ENCODE data around the gene LAMC2. TPM values are rescaled to one million over a fixed set of nuclear protein-coding genes. Genes with fewer than 3 reads are reported as not detected.

The LAMC2 gene
- total RNA-seq, 5 donors from 2014 or later (not counting 1 experiment from before 2014, with no cell fraction given) = 0.03 to 0.15 (median 0.09) TPM; not detected in 2

DNA sequence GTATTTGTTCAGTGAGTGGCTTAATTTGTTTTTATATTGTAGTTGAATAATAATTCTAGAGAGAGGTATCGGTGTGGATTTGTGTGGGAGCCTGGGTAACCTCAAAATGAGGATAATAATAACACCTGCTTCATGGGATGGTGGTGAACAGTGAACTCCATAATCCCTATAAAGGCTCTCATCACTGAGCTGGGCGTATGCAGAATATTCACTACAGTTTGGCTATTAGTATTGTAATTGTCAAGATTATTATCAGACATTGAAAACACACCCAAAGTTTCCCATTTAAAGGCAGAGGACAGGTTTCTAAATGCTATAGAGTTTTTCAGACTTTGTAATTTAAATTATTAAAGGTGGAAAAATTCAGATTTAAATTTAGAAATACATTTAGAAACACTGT, 7.0 kb upstream of the LAMC2 start:
- Histone ChIP-seq H3K27me3 (replicated peaks in 1 of 2; ENCODE audit: control insufficient read depth in 2 of 2, extremely low read depth in 1 of 2, insufficient read depth in 2 of 2, low read length in 1 of 2) (no peaks in the 10 kb centered on the region), H3K9me3 (no peaks in the 10 kb centered on the region), H3K36me3 (ENCODE audit: control insufficient read depth in 2 of 2, extremely low read depth in 1 of 2, insufficient read depth in 1 of 2, low read length in 1 of 2) (no peaks in the 10 kb centered on the region), H3K27ac (ENCODE audit: low read length) (no peak overlapping the region), H3K4me3 (ENCODE audit: control insufficient read depth in 1 of 2, extremely low read depth in 1 of 2, low read length in 1 of 2) (no peak overlapping the region), H3K4me1 (ENCODE audit: control insufficient read depth in 1 of 2, extremely low read depth in 1 of 2, insufficient read depth in 2 of 2, low read length in 2 of 2) (peaks cover 0 to 3% of the 10 kb centered on the region in 2 experiments)
- DNase-seq (no peak), ATAC-seq (replicated peaks in 1 of 4) (no peak)
- WGBS (ENCODE audit: insufficient coverage) = 80% methylated on average over 1 of the region's 2 CpGs
- H3K9me3 Mint-ChIP-seq = no peaks in the 10 kb centered on the region
- no peaks in the 10 kb centered on the region for H3K36me3 Mint-ChIP-seq
- POLR2A ChIA-PET = no interaction called here
- CTCF ChIA-PET = no interaction called here
- H3K4me3 Mint-ChIP-seq = no peak overlapping the region
- no peak overlapping the region for H3K27ac Mint-ChIP-seq
- peaks cover 7 to 10% (median 8%) of the 10 kb centered on the region in 3 donors for H3K4me1 Mint-ChIP-seq
- peaks cover 0 to 3% of the 10 kb centered on the region in 2 donors for H3K27me3 Mint-ChIP-seq

GRCh38 chr1:183180218-183180617, 5.8 kb upstream of the LAMC2 start:
- WGBS (ENCODE audit: insufficient coverage) = 88% methylated on average over 2 of the region's 3 CpGs
- Histone ChIP-seq H3K27ac (ENCODE audit: low read length) (no peak overlapping the region), H3K4me3 (ENCODE audit: control insufficient read depth in 1 of 2, extremely low read depth in 1 of 2, low read length in 1 of 2) (no peak overlapping the region), H3K27me3 (replicated peaks in 1 of 2; ENCODE audit: control insufficient read depth in 2 of 2, extremely low read depth in 1 of 2, insufficient read depth in 2 of 2, low read length in 1 of 2) (peaks cover under 1% of the 10 kb centered on the region in 2 experiments), H3K9me3 (no peaks in the 10 kb centered on the region), H3K36me3 (ENCODE audit: control insufficient read depth in 2 of 2, extremely low read depth in 1 of 2, insufficient read depth in 1 of 2, low read length in 1 of 2) (no peaks in the 10 kb centered on the region), H3K4me1 (ENCODE audit: control insufficient read depth in 1 of 2, extremely low read depth in 1 of 2, insufficient read depth in 2 of 2, low read length in 2 of 2) (peaks cover 0 to 3% of the 10 kb centered on the region in 2 experiments)
- ChIA-PET POLR2A (no interaction called here), CTCF (no interaction called here)
- Mint-ChIP-seq H3K4me1 (peaks cover 7 to 10% (median 8%) of the 10 kb centered on the region in 3 donors), H3K9me3 (no peaks in the 10 kb centered on the region), H3K27me3 (peaks cover 0 to 8% of the 10 kb centered on the region in 2 donors), H3K27ac (no peak overlapping the region), H3K36me3 (no peaks in the 10 kb centered on the region), H3K4me3 (no peak overlapping the region)
- ATAC-seq (replicated peaks in 1 of 4) = no peak
- no peak for DNase-seq

- no peaks in the 10 kb centered on the region for H3K36me3 ChIP-seq (ENCODE audit: control insufficient read depth in 2 of 2, extremely low read depth in 1 of 2, insufficient read depth in 1 of 2, low read length in 1 of 2)
- WGBS (ENCODE audit: insufficient coverage) = no CpG with 5 or more reads among the region's 3 CpGs
- Mint-ChIP-seq H3K4me1 (peaks cover 8 to 10% (median 10%) of the 10 kb centered on the region in 3 donors), H3K36me3 (no peaks in the 10 kb centered on the region), H3K9me3 (no peaks in the 10 kb centered on the region), H3K4me3 (no peak overlapping the region), H3K27me3 (peaks cover 0 to 12% of the 10 kb centered on the region in 2 donors), H3K27ac (no peak overlapping the region)
- POLR2A ChIA-PET = interaction anchor here in 1 of 2 donors (0.5 kb wide), 1 partner anchor 41 kb away, joined by 3 read pairs; no protein-coding TSS in a partner anchor
- CTCF ChIA-PET = no interaction called here
- no peak overlapping the region for H3K27ac ChIP-seq (ENCODE audit: low read length)
- DNase-seq = peak in 2 of 35 experiments; percentile 4 to 6
- H3K4me3 ChIP-seq (ENCODE audit: control insufficient read depth in 1 of 2, extremely low read depth in 1 of 2, low read length in 1 of 2) = no peak overlapping the region
- no peaks in the 10 kb centered on the region for H3K9me3 ChIP-seq
- peak in 1 of 4 experiments; percentile 31 for ATAC-seq (replicated peaks in 1 of 4)
- H3K27me3 ChIP-seq (replicated peaks in 1 of 2; ENCODE audit: control insufficient read depth in 2 of 2, extremely low read depth in 1 of 2, insufficient read depth in 2 of 2, low read length in 1 of 2) = peaks cover 4% of the 10 kb centered on the region in 2 experiments
- peaks cover 0 to 3% of the 10 kb centered on the region in 2 experiments for H3K4me1 ChIP-seq (ENCODE audit: control insufficient read depth in 1 of 2, extremely low read depth in 1 of 2, insufficient read depth in 2 of 2, low read length in 2 of 2)
These were observed 5.4 kb upstream of the LAMC2 start for GRCh38 chr1:183180634-183181056.

GRCh38 chr1:183186841-183187240, 777 bp downstream of the LAMC2 start:
- Histone ChIP-seq H3K27ac (ENCODE audit: low read length) (no peak overlapping the region), H3K9me3 (no peaks in the 10 kb centered on the region), H3K36me3 (ENCODE audit: control insufficient read depth in 2 of 2, extremely low read depth in 1 of 2, insufficient read depth in 1 of 2, low read length in 1 of 2) (no peaks in the 10 kb centered on the region), H3K27me3 (replicated peaks in 1 of 2; ENCODE audit: control insufficient read depth in 2 of 2, extremely low read depth in 1 of 2, insufficient read depth in 2 of 2, low read length in 1 of 2) (peaks cover 8 to 12% of the 10 kb centered on the region in 2 experiments), H3K4me3 (ENCODE audit: control insufficient read depth in 1 of 2, extremely low read depth in 1 of 2, low read length in 1 of 2) (no peak overlapping the region), H3K4me1 (ENCODE audit: control insufficient read depth in 1 of 2, extremely low read depth in 1 of 2, insufficient read depth in 2 of 2, low read length in 2 of 2) (peaks cover 0 to 5% of the 10 kb centered on the region in 2 experiments)
- CTCF ChIA-PET = no interaction called here
- peak overlapping the region in 1 of 3 donors; percentile 44 for H3K4me3 Mint-ChIP-seq
- H3K4me1 Mint-ChIP-seq = peaks cover 0 to 5% (median 3%) of the 10 kb centered on the region in 3 donors
- POLR2A ChIA-PET = no interaction called here
- H3K9me3 Mint-ChIP-seq = no peaks in the 10 kb centered on the region
- no peak overlapping the region for H3K27ac Mint-ChIP-seq
- ATAC-seq (replicated peaks in 1 of 4) (no peak), DNase-seq (no peak)
- H3K36me3 Mint-ChIP-seq = no peaks in the 10 kb centered on the region
- 43% methylated on average over 1 of the region's 4 CpGs for WGBS (ENCODE audit: insufficient coverage)
- peaks cover 23 to 33% of the 10 kb centered on the region in 2 donors for H3K27me3 Mint-ChIP-seq

DNA sequence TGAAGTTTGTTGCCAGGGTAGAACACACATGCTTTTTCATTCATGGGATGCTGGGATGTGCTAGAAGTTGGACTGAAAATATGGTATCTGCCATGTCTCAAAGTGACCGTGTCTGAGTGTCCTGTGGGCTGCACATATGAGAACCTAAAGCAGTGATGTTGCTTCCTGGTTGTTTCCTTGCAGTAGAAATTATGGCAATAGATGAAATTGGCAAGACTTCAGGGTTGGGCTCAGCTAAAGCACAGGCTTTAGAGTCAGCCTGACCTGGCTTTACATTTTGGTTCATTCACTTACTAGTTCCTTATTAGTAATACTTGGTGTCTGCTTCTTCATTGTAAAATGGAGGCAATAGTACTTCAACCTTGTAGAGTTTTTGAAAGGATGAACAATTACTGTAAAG, 2.2 kb downstream of the LAMC2 start:
- Histone ChIP-seq H3K4me1 (ENCODE audit: control insufficient read depth in 1 of 2, extremely low read depth in 1 of 2, insufficient read depth in 2 of 2, low read length in 2 of 2) (peaks cover 0 to 5% of the 10 kb centered on the region in 2 experiments), H3K36me3 (ENCODE audit: control insufficient read depth in 2 of 2, extremely low read depth in 1 of 2, insufficient read depth in 1 of 2, low read length in 1 of 2) (no peaks in the 10 kb centered on the region), H3K27me3 (replicated peaks in 1 of 2; ENCODE audit: control insufficient read depth in 2 of 2, extremely low read depth in 1 of 2, insufficient read depth in 2 of 2, low read length in 1 of 2) (peaks cover 8 to 12% of the 10 kb centered on the region in 2 experiments), H3K4me3 (ENCODE audit: control insufficient read depth in 1 of 2, extremely low read depth in 1 of 2, low read length in 1 of 2) (no peak overlapping the region), H3K27ac (ENCODE audit: low read length) (no peak overlapping the region), H3K9me3 (no peaks in the 10 kb centered on the region)
- Mint-ChIP-seq H3K27me3 (peaks cover 23 to 33% of the 10 kb centered on the region in 2 donors), H3K9me3 (no peaks in the 10 kb centered on the region), H3K36me3 (no peaks in the 10 kb centered on the region), H3K4me3 (no peak overlapping the region), H3K27ac (no peak overlapping the region), H3K4me1 (peaks cover 0 to 5% (median 3%) of the 10 kb centered on the region in 3 donors)
- DNase-seq (no peak), ATAC-seq (replicated peaks in 1 of 4) (no peak)
- POLR2A ChIA-PET = no interaction called here
- CTCF ChIA-PET = no interaction called here
- WGBS (ENCODE audit: insufficient coverage) = 100% methylated on average over 1 of the region's 1 CpG

DNA sequence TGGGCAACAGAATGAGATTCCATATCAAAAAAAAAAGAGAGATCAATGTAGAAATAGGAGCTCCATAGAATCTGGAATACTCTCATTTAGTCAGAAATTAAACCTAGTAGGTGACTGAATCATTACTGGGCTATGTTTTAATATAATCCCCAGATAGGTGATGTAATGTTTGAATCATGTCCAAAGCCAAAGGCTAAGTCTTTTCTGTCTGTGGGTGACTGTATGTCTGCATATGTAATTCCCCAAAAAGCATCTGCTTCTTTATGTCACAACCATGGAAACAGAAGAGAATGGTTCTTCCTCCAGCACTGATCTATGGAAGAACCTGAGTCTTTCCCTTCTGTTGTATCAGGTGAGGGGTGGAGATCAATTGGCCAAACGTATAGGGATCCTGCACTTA, 5.8 kb downstream of the LAMC2 start:
- DNase-seq (no peak), ATAC-seq (replicated peaks in 1 of 4) (no peak)
- Histone ChIP-seq H3K36me3 (ENCODE audit: control insufficient read depth in 2 of 2, extremely low read depth in 1 of 2, insufficient read depth in 1 of 2, low read length in 1 of 2) (no peaks in the 10 kb centered on the region), H3K4me1 (ENCODE audit: control insufficient read depth in 1 of 2, extremely low read depth in 1 of 2, insufficient read depth in 2 of 2, low read length in 2 of 2) (peaks cover 7 to 14% of the 10 kb centered on the region in 2 experiments), H3K9me3 (no peaks in the 10 kb centered on the region), H3K27me3 (replicated peaks in 1 of 2; ENCODE audit: control insufficient read depth in 2 of 2, extremely low read depth in 1 of 2, insufficient read depth in 2 of 2, low read length in 1 of 2) (peaks cover 0 to 4% of the 10 kb centered on the region in 2 experiments), H3K27ac (ENCODE audit: low read length) (no peak overlapping the region), H3K4me3 (ENCODE audit: control insufficient read depth in 1 of 2, extremely low read depth in 1 of 2, low read length in 1 of 2) (no peak overlapping the region)
- Mint-ChIP-seq H3K4me3 (no peak overlapping the region), H3K27me3 (peaks cover 10 to 18% of the 10 kb centered on the region in 2 donors), H3K36me3 (no peaks in the 10 kb centered on the region), H3K9me3 (no peaks in the 10 kb centered on the region), H3K27ac (no peak overlapping the region), H3K4me1 (peaks cover 14 to 15% (median 14%) of the 10 kb centered on the region in 3 donors)
- WGBS (ENCODE audit: insufficient coverage) = no CpG with 5 or more reads among the region's 1 CpG
- ChIA-PET POLR2A (interaction anchor here in 1 of 2 donors (0.6 kb wide), 1 partner anchor 488 kb away, joined by 4 read pairs; no protein-coding TSS in a partner anchor), CTCF (no interaction called here)

All from T-cell (primary cell).